ENCODE results near the gene SOWAHC. TPM values are rescaled to one million over a fixed set of nuclear protein-coding genes. Genes with fewer than 3 reads are reported as not detected.

The SOWAHC gene
- total and polyA plus RNA-seq, 2 of the 13 experiments (the other 11 are each of a cell fraction or from before 2014, with no cell fraction given): 21.2 to 22.5 TPM

- TF ChIP-seq HNF4G (IDR thresholded peaks at IDR 0.05; ENCODE audit: borderline replicate concordance, low read depth, low read length) (peak; percentile 52; the same call in 1 of the 2 replicates), HNF4G (CRISPR knock-in tag; IDR thresholded peaks at IDR 0.05; ENCODE audit: borderline replicate concordance, low read depth) (peak; percentile 67; the same call in 1 of the 2 replicates), HNF4A (CRISPR knock-in tag; IDR thresholded peaks at IDR 0.05) (peak; percentile 94), ZNF142 (CRISPR knock-in tag; IDR thresholded peaks at IDR 0.05) (no peak), KLF16 (CRISPR knock-in tag; IDR thresholded peaks at IDR 0.05) (no peak), PTBP1 (IDR thresholded peaks at IDR 0.05; ENCODE audit: low read depth, low read length, poor library complexity, severe bottlenecking) (no peak), TEAD3 (CRISPR knock-in tag; optimal IDR thresholded peaks at IDR 0.05; ENCODE audit: borderline replicate concordance) (peak; percentile 63), TAF15 (IDR thresholded peaks at IDR 0.05; ENCODE audit: low read depth, low read length, poor library complexity, severe bottlenecking) (no peak), SAP130 (CRISPR knock-in tag; IDR thresholded peaks at IDR 0.05; ENCODE audit: low read depth) (peak; percentile 78), SALL2 (CRISPR knock-in tag; IDR thresholded peaks at IDR 0.05) (no peak), SALL1 (CRISPR knock-in tag; IDR thresholded peaks at IDR 0.05) (peak; percentile 92), RARA (CRISPR knock-in tag; IDR thresholded peaks at IDR 0.05) (peak; percentile 96), ZNF513 (CRISPR knock-in tag; conservative IDR thresholded peaks at IDR 0.05) (no peak), SYNCRIP (IDR thresholded peaks at IDR 0.05; ENCODE audit: insufficient read depth, low read depth, low read length) (no peak), KAT2B (IDR thresholded peaks at IDR 0.05; ENCODE audit: borderline replicate concordance, low read depth, low read length) (no peak)
- TF ChIP-seq, protein P1, sequence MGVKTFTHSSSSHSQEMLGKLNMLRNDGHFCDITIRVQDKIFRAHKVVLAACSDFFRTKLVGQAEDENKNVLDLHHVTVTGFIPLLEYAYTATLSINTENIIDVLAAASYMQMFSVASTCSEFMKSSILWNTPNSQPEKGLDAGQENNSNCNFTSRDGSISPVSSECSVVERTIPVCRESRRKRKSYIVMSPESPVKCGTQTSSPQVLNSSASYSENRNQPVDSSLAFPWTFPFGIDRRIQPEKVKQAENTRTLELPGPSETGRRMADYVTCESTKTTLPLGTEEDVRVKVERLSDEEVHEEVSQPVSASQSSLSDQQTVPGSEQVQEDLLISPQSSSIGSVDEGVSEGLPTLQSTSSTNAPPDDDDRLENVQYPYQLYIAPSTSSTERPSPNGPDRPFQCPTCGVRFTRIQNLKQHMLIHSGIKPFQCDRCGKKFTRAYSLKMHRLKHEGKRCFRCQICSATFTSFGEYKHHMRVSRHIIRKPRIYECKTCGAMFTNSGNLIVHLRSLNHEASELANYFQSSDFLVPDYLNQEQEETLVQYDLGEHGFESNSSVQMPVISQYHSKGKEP (CRISPR knock-in tag; IDR thresholded peaks at IDR 0.05): no peak
- TF ChIP-seq, protein P2, sequence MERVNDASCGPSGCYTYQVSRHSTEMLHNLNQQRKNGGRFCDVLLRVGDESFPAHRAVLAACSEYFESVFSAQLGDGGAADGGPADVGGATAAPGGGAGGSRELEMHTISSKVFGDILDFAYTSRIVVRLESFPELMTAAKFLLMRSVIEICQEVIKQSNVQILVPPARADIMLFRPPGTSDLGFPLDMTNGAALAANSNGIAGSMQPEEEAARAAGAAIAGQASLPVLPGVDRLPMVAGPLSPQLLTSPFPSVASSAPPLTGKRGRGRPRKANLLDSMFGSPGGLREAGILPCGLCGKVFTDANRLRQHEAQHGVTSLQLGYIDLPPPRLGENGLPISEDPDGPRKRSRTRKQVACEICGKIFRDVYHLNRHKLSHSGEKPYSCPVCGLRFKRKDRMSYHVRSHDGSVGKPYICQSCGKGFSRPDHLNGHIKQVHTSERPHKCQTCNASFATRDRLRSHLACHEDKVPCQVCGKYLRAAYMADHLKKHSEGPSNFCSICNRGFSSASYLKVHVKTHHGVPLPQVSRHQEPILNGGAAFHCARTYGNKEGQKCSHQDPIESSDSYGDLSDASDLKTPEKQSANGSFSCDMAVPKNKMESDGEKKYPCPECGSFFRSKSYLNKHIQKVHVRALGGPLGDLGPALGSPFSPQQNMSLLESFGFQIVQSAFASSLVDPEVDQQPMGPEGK (CRISPR knock-in tag; IDR thresholded peaks at IDR 0.05): 0 out of 2 replicates have a peak, but pooled peaks have one; percentile 26
These were observed 16.6 kb downstream of the SOWAHC start (continued) for GRCh38 chr2:109630441-109631430.
